NCI-H128 (cell line): ENCODE data around the gene HIVEP3.

Experiments used
- DNase-seq: peaks from one replicate; lab custom pipeline; 2025; ENCODE audit not compliant: unreplicated experiment; lab: John Stamatoyannopoulos, UW

The HIVEP3 gene

DNA sequence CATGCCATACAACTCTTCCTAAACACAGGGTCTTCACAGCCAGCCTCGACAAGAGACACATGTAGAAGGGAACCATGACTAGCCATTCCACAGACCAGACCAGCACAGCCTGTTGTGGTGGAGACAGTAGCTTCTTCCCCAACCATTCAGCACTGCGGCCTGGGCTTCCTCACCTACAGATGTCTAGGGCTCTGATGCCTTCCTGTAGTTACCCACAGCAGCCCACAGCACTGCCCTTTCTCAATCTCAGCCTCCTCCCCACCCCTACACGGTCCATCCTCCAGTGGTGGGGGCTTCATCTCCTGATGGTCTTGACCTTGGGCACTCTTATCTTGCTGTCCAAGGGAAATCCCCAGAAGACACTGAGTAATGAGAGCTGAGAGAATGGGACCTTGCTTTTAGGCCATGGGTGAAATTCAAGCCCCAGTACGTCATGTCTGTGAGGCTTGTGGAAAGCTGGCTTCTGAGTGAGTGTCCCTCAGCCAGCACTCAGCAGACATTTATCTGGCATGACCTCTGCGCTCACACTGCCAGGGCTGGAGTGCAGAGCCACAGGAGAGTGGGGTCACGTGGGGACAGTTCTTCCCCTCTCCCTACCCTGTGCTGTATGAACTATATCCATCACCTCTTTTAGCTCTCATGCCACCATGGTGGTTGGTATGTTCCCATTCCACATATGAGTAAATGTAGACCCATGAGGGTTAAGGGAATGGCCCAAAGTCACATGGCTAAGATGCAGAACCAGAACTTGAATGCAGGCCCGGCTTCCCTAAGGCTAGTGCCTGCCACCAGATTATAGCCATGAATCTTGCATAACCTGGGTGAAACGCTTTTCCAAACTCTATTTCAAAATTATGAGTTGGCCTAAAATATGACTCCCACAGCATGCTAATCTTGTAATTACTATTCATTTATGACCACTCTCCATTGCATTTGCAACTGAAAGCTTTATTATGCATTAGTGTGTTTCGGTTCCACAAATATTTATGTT is 104.7 kb downstream of the HIVEP3 start:
- DNase-seq: no peak

GRCh38 chr1:41813226-41813625 is 105.5 kb downstream of the HIVEP3 start:
- DNase-seq: no peak

DNA sequence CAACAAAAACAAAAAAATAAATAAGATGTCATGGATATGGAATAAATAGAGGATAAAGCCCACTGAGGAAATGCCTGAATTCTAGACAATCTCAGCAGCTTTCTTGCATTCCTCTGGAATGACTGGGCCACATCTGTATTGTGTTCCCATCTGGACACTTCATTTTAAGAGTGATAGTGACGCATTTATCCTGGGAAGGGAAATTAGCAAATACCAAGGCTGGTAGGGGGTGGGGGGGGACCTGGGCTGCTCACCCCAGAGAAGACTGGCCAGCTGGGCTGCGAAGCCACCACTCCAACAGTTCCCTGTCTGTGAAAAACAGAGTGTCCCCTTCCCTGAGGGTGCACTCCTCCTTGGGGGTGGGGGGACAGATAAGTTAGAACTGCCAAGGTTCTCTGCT is 106.3 kb downstream of the HIVEP3 start:
- no peak for DNase-seq

GRCh38 chr1:41812051-41812450 is 106.7 kb downstream of the HIVEP3 start:
- DNase-seq: peak; percentile 7

DNA sequence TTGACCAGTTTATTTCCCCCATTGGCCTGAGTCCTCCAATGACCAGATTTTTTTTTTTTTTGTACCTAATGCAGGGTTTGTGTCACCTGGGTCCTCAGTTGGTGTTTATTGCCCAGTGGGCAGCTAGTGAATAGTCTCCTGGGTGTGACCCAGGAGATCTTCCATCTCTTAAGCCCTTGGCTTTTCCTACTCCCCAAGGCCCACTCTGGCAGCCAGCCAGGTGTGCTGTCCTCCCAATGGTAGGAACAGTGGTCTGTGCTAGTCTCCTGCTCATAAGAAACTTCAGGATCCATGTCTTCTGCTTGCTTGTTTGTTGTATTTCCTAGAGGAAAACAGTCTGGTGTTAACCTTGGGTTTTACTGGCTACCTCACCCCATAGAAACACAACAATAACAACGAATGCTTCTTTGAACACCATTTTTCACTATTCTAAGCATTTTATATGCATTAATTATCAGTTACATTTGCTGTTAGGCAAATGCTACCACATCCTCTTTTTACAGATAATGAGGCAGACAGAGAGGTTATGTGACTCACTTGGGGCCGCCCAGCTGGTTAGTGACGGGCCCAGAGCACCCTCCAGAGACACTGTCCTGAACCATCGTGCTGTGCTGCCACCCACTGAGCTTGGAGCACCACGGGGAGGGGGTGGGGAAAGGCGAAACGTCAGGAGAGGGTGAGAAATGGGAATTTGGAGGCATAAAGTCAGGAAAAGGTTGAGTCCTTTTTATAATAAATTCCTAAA is 107.5 kb downstream of the HIVEP3 start:
- no peak for DNase-seq

GRCh38 chr1:41810446-41810845 is 108.3 kb downstream of the HIVEP3 start:
- no peak for DNase-seq

- DNase-seq: no peak
Observed at GRCh38 chr1:41809692-41810091, 109.0 kb downstream of the HIVEP3 start.

- no peak for DNase-seq
Observed at GRCh38 chr1:41807390-41807789, 111.3 kb downstream of the HIVEP3 start.

- DNase-seq: no peak
Observed at GRCh38 chr1:41806472-41807155, 112.1 kb downstream of the HIVEP3 start.

DNA sequence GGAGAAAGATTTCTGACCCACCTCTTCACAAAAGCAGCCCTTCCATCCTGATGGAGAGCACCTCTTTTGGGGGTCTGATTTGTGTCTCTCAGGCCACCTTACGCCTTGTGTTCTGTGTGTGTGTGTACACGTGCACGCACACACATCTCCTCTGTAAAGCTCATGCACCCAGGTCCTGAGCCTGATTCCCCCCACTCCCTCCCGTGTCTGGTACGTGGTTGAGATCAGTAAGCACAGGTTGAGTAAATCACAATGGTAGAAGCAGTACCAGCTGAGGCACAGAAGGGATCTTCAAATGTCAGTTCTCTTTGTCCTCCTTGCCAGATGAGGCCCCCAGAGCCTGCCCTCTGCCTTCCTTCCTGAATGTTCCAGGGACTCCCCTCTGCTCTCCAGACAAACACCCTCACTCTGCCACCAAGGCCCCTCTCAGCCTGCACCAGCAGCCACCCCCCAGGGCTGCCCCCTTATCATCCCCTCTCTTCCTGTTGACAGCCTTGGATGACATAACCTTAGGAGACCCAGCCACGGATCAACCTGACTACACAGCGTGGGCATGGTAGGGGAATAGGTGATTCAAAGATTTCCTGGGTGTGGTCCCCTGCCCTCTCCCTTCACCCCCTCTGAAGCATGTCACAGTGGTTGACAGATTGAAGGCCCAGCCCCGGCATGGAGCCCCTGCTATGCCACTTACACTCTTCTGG is 112.8 kb downstream of the HIVEP3 start:
- DNase-seq: no peak

DNA sequence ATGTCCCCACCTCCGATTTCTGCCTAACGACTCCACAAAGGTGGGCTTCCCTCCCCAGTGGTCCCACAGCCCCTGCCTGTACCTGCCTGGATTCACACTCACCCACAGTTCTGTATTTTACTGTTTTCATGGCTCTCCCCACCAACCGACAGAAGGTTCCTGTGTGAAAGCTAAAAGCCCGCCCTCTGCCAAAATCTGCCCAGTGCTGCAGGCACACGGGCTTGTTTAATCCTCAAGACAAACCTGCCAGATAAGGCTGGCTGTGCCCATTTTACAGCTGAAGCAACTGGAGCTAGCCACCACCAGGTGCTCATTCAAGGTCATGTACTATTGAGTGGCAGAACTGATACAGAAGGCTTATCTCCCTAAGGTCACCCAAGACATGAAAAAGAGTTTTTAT is 114.5 kb downstream of the HIVEP3 start:
- no peak for DNase-seq

DNA sequence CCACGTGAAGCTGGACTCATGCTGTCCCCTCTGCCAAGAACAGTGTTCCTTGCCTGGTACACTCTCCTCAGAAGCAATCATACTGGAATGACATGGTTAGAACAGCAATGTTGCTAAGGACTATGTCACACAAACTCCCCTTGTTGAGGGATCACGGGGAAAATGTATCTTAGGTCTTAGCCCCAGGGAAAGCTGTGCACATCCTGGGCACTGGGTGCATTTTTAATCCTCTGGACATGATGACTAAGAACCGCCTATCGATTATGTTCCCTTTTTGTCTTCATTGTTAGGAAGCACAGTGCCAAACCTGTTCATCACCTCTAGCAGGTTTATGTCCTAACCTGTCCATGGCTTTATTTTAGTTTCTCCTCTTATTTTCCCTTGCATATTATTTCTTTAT is 115.1 kb downstream of the HIVEP3 start:
- no peak for DNase-seq

DNA sequence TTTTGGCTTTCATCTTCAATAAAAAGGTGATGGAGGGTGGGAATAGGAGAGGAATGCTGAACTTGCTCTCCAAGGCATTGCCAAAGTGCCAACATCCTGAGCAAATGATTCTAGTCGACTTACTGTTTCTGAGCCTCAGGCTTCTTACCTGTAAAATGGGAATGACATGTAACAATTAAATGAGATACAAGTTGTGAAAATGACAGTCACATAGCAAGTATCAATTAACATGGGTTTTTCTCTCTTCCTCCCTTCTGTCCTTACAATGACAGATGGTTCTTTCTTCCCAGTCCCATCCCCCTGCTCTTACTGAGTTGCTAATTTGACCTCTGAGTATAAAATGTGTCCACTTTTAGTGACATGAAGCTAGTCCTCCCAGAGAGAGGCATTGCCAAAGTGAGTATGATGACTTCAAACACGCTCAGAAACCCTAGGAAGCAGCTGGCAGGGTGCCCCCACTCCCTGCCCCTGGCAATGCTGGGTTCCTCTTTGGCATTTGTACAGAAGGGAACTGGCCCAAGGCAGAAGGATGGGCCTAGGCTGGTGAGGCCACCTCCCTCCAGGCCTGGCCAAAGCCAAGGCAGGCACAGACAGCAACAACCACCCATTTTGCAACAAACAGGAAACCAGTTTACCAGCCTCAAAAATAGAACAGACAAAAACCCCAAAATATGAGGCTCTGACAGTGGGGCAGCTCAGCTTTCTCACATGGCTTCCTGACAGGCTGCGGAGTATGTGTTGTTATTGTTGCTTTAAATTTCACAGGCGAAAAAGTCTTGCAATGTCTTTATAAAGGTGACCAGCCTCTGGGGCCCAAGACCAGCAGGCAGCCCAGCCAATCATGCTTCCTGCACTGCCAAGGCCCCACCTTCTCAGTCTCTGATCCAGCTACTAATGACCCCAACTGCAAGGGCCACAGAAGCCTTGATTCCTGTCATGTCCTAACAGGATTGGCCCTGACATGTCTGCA is 115.9 kb downstream of the HIVEP3 start:
- no peak for DNase-seq

DNA sequence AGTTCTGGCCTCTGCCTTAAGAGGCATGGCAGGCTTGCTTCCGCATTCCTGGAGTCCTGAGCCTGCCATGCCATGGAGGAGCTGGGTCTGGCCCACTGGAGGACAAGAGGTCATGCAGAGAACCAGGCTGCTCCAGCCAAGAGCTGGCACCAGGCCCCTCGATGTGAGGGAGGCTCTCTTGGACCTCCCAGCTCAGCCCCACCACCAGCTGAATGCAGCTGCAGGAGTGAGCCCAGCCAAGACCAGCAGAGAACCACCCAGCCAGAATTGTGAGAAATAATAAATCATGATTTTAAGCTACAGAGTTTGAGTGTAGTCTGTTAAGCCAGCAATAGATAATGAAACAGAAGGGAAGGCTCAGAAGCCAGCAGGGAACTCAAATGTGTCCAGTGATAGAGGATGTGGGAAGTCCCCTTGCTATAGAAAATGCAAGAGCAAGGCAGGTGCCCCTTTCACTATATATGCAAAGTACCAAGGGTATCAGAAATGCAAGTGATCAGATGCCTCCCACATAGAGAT is 118.4 kb downstream of the HIVEP3 start:
- no peak for DNase-seq

- DNase-seq: no peak
Observed at GRCh38 chr1:41799723-41800122, 119.0 kb downstream of the HIVEP3 start.

- DNase-seq: no peak
Observed at GRCh38 chr1:41799205-41799604, 119.5 kb downstream of the HIVEP3 start.

- no peak for DNase-seq
Observed at GRCh38 chr1:41795205-41795762, 123.4 kb downstream of the HIVEP3 start.

GRCh38 chr1:41794031-41794430 is 124.7 kb downstream of the HIVEP3 start:
- no peak for DNase-seq

DNA sequence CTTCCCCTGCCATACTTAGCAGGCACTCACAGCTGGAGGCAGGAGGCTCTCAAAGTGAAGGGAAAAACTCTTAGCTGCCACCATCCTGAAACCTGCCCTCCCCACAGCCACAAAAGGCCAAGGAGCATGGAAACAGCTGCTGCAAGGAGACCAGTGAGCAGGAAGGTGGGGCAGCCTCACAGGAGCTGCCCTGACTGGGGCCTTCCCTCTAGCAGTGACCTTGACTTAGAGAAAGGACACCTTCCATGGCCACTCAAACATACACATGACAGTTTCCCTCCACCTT is 126.3 kb downstream of the HIVEP3 start:
- DNase-seq: no peak
